Measurements from ENCODE around the gene MYH6. TPM values are rescaled to one million over a fixed set of nuclear protein-coding genes. Genes with fewer than 3 reads are reported as not detected.

Gene MYH6
- total and polyA plus RNA-seq, 10 donors, result 0.35 to 0.82 (median 0.40) TPM; not detected in 6

DNA sequence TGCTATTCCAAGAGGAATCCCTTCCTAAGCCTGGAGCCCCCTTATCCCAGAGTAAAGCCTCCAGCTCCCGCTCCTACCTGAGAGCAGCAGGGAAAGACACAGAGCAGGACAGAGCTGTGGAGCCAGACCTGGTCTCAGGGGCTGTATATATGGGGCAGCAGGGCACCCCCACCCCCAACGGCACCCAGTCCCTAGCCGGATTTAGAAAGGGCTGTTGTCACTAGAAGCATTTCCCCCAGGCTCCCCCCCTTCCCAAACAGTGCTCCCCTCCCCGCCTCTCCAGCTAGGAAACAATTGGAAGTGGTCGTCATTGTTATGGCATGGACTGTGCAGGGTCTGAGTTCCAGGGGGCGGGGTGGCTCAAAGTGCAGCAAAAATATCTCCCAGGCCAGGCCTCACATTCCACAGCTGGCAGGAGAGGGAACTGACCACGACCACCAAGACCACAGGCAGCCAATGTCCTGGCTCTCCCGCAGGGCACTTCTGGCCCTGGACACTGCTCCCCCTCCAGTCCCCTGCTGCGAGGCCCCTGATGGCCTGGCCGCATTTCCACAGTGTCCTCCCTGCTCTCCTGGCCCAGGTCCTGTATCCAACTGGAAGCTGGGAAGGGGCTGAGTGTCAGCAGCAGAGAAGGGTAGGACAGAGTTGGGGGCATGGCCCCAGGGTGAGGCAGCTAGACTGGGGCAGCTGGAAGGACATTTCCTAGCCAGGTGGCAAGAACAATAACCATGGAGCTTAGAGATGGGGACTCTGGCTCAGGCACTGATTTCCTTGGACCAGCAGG is 27.7 kb upstream of the MYH6 start, which contains the start of gene MYH7:
TSS of gene MYH7 (minus strand) at position 118 of the 784 bp plus-strand sequence. CDS start 1,928 bp downstream, outside the sequence.
- peaks cover 0 to under 1% (median 0%) of the 10 kb centered on the region in 6 donors for H3K4me1 ChIP-seq
- no peak within 1 kb of the TSS for H3K4me3 ChIP-seq
- 39 to 100% (median 67%) methylated on average over 3 to 10 of the region's 10 CpGs for WGBS, 5 donors
- DNase-seq, result peak; percentile 40
- TF ChIP-seq, protein P1, sequence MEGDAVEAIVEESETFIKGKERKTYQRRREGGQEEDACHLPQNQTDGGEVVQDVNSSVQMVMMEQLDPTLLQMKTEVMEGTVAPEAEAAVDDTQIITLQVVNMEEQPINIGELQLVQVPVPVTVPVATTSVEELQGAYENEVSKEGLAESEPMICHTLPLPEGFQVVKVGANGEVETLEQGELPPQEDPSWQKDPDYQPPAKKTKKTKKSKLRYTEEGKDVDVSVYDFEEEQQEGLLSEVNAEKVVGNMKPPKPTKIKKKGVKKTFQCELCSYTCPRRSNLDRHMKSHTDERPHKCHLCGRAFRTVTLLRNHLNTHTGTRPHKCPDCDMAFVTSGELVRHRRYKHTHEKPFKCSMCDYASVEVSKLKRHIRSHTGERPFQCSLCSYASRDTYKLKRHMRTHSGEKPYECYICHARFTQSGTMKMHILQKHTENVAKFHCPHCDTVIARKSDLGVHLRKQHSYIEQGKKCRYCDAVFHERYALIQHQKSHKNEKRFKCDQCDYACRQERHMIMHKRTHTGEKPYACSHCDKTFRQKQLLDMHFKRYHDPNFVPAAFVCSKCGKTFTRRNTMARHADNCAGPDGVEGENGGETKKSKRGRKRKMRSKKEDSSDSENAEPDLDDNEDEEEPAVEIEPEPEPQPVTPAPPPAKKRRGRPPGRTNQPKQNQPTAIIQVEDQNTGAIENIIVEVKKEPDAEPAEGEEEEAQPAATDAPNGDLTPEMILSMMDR (IDR thresholded peaks at IDR 0.05 in 8 of 11, conservative IDR thresholded peaks at IDR 0.05 in 3 of 11), result no peak
- no peak for TF ChIP-seq POLR2A (IDR thresholded peaks at IDR 0.05)
- no peak for TF ChIP-seq POLR2AphosphoS5 (IDR thresholded peaks at IDR 0.05)
- no peaks in the 10 kb centered on the region for H3K36me3 ChIP-seq
- peaks cover 0 to 3% (median 0%) of the 10 kb centered on the region in 7 donors for H3K27me3 ChIP-seq (replicated peaks in 1 of 7)
- intact Hi-C loops (cut with DNase I; ENCODE audit: low total_unique reads), result no loop called here
- H3K27ac ChIP-seq, result no peak within 1 kb of the TSS
- H3K9me3 ChIP-seq, result no peaks in the 10 kb centered on the region

DNA sequence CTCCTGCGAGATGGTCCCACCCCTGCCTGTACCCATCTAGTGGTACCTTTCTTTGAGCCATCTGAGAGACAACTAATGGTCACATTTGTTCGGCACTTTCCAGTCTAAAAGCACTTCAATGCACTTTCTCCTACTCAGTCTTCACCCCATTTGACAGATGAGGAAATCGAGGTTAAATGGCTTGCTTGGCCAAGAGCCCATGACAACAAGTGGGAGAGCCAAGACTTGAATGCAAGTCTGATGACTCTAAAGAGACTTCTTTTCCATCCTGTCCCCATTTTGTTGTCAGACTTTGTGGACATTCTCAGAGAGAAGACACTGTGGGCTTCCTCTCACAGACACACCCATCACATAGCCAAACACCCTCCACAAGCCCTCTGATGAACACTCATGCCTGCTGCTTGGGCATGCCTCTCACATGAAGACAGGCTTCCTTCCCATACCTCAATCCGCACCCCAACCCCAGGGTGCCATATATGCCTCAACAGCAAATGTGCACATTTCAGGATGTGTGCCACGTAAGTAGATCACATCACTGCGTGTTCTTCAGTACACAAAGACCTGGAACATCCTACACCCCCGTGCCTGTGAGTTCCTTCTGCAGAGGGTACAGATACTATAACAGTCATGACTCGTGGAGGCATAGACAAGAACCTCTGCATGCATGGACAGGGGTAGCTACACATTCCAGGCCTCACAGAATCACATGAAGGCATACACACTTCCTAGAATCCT is 26.6 kb upstream of the MYH6 start:
- no peak for DNase-seq
- Histone ChIP-seq H3K4me1 (no peaks in the 10 kb centered on the region), H3K27ac (no peak overlapping the region), H3K36me3 (no peaks in the 10 kb centered on the region), H3K9me3 (no peaks in the 10 kb centered on the region), H3K4me3 (no peak overlapping the region), H3K27me3 (replicated peaks in 1 of 7) (peaks cover 0 to 4% (median 0%) of the 10 kb centered on the region in 7 donors)
- intact Hi-C loops (cut with DNase I; ENCODE audit: low total_unique reads), result no loop called here
- TF ChIP-seq POLR2AphosphoS5 (IDR thresholded peaks at IDR 0.05), result no peak
- 76 to 89% (median 86%) methylated on average over 8 of the region's 8 CpGs for WGBS, 5 donors

DNA sequence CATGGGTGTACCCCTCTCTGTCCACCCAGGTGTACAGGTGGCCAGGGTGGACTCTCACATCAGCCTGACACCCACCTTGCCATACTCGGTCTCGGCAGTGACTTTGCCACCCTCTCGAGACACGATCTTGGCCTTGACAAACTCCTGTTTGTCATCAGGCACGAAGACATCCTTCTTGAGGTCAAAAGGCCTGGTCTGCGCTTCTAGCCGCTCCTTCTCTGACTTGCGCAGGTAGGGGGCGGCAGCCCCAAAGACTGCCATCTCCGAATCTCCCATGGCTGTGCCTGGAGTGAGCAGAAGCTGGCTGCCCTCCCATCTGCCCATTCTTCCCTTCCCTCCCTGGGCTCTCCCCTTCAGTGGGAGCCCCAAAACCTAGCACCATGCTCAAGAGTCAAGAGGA is 25.4 kb upstream of the MYH6 start:
- TF ChIP-seq, protein P1 (IDR thresholded peaks at IDR 0.05 in 8 of 11, conservative IDR thresholded peaks at IDR 0.05 in 3 of 11), result no peak
- no peak for TF ChIP-seq POLR2A (IDR thresholded peaks at IDR 0.05)
- TF ChIP-seq POLR2AphosphoS5 (IDR thresholded peaks at IDR 0.05), result no peak
- 80 to 84% (median 83%) methylated on average over 5 to 10 of the region's 10 CpGs for WGBS, 5 donors
- DNase-seq, result peak; percentile 54
- intact Hi-C loops (cut with DNase I; ENCODE audit: low total_unique reads), result no loop called here
- Histone ChIP-seq H3K36me3 (no peaks in the 10 kb centered on the region), H3K9me3 (no peaks in the 10 kb centered on the region), H3K4me1 (no peaks in the 10 kb centered on the region), H3K27ac (no peak overlapping the region), H3K4me3 (no peak overlapping the region), H3K27me3 (replicated peaks in 1 of 7) (peaks cover 0 to 15% (median 0%) of the 10 kb centered on the region in 7 donors)

DNA sequence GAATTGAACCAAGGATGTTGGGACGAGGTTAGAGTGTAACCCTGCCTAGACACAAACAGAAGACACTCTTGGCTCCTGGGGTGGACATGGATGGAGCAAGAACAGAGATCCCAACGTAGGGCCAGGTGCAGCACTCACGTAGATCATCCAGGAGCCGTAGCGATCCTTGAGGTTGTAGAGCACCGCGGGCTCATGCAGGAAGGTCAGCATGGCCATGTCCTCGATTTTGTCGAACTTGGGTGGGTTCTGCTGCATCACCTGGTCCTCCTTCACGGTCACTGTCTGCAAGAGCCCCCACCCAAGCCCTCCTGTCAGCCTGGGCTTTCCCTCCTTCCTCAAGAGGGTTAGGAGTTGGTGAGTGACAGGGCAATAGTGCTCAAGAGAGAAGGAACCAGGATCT is 24.9 kb upstream of the MYH6 start:
- DNase-seq, result peak; percentile 32
- Histone ChIP-seq H3K9me3 (no peaks in the 10 kb centered on the region), H3K36me3 (no peaks in the 10 kb centered on the region), H3K4me3 (no peak overlapping the region), H3K27me3 (replicated peaks in 1 of 7) (peaks cover 0 to 15% (median 0%) of the 10 kb centered on the region in 7 donors), H3K27ac (no peak overlapping the region), H3K4me1 (no peaks in the 10 kb centered on the region)
- TF ChIP-seq, protein P1 (IDR thresholded peaks at IDR 0.05 in 8 of 11, conservative IDR thresholded peaks at IDR 0.05 in 3 of 11), result no peak
- no peak for TF ChIP-seq POLR2AphosphoS5 (IDR thresholded peaks at IDR 0.05)
- TF ChIP-seq POLR2A (IDR thresholded peaks at IDR 0.05), result no peak
- intact Hi-C loops (cut with DNase I; ENCODE audit: low total_unique reads), result no loop called here
- 81 to 92% (median 86%) methylated on average over 10 of the region's 10 CpGs for WGBS, 5 donors

Data from spleen (tissue), 11 donors.